GM21528 (cell line): ENCODE results near the gene TRIM2.

Source experiments
- ATAC-seq: cut with Tn5 transposase; IDR thresholded peaks from one replicate; pipeline ENCODE4 v1.9.1; 2021; ENCODE audit warnings: mild to moderate bottlenecking, moderate library complexity; ENCODE audit not compliant: unreplicated experiment, low FRiP score

Gene TRIM2

DNA sequence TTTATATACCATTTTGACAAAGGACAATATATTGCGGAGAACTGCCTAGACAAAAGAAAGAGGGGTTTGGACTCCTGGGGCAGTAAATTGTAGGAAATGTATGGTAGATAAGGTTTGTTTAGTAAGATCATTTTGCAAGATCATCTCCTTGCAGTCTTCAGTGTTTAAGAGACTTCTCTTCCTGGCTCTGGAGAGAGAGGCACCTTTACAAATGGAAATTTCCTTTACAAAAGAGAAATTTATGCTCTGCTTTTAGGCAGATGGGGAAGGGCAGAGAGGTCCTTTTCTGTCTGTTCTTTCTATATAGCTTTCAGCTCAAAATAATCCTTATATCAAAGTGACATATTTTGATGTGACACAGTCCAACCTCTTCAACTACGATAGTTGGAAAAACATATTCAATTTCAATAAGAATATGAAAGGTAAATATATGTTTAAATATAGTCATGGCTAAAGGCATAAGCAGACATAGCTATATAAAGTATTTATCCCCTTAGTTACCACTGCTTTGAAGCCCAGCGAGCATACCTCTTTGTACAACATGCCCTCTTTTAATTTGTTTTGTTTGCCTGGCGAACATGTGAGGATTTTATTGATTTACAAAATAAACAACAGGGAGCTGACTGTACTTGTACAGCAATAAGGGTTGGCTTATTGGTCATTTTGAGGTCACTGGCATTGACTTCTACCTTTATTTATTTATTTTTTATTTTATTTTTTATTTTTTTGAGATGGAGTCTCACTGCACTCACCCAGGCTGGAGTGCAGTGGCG is 65.2 kb downstream of the TRIM2 start:
- ATAC-seq, result no peak

DNA sequence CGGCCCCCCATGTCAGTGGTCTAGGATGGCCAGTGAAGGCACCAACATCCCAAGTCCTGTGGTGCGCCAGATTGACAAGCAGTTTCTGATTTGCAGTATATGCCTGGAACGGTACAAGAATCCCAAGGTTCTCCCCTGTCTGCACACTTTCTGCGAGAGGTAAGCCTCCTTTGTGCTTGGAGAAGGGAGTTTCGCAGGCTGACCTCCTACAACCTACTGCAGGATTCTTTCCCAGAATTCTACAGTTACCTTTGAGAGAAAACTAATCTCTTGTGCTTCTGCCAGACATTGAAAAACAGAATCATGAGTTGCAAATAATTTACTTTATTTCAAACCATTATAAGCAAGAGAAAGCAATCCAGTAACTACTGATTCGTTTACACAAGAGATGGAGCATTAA is 66.1 kb downstream of the TRIM2 start:
- no peak for ATAC-seq

DNA sequence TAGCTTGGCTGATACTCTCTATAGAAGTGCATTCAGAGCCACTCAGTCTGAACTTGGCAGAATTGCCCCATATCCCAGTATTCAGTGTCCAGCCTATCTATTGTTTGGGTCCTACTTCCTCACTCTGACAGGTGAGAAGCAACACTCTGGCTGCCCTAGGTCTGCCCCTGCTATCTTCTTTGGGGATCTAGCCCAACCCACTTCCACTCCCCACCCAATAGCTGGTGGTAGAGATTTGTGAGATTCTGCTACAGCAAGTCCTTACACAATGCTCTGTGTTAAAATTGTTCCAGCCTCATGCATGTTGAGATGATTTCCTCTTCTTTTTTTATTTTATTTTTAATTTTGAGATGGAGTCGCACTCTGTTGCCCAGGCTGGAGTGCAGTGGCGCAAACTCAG is 67.6 kb downstream of the TRIM2 start:
- ATAC-seq, result no peak

DNA sequence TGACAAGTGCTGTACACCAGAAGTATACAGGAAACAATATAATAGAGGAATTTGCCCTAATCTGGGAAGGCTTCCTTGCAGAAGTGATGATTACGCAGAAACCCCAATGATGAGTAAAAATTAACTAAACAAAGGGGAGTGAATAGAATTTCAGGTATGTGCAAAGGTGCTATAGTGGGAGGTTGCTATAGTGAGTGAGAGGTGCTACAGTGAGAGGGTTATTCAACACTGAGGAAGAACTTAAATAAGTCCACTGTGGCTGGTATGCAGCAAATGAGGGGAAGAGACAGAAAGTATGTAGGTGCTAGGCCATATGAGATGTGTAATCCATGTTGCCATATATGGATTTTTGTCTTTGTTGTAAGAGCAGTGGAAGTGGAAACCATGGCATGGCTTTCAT is 69.5 kb downstream of the TRIM2 start:
- ATAC-seq, result no peak

DNA sequence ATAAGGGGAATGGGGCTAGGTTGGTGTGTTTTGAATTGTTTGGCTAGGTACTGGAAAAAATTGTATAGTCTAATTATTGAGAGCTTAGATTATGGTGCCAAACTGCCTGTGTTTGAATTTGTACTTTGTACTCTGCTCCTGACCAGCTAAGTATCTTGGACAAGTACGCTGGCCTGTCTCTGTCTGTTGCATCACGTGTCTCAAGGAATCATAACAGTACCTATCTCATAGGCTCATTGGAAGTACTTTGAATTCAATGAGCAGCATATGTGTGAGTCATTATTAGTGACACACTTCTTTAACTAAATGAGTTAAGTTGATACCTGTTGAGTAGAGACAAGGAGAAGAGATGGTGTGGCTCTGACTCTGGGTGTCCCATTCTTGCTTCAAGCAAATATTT is 70.7 kb downstream of the TRIM2 start:
- no peak for ATAC-seq

DNA sequence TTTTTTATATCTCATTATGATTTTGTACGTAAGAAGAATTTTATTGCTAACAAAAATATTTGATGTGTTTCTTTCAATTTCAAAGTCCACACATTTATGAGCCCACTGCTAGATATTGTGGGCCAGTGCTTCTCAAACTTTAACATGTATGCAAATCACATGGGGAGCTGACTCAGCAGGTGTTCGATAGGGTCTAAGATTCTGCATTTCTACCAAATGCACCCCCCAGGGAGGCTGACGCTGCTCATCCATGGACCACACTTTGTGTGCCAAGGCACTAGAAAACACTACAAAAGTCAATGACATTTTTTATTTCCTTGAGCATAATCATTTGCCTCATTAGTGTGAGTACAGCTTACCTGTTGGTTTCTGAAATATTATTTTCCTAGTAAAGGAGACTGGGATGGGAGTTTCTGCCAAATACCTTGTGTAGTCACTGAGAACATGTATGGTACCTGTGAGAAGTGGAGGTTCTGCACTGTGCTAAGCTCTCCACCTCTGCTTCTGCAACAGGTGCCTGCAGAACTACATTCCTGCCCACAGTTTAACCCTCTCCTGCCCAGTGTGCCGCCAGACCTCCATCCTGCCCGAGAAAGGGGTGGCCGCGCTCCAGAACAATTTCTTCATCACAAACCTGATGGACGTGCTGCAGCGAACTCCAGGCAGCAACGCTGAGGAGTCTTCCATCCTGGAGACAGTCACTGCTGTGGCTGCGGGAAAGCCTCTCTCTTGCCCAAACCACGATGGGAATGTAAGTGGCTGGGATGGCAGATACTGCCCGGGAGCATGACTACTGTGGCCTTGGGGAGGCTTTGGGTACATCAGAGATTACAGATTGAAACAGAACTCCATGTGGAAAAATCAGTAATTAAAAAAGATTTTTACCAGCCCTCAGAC is 71.4 kb downstream of the TRIM2 start:
- no peak for ATAC-seq

DNA sequence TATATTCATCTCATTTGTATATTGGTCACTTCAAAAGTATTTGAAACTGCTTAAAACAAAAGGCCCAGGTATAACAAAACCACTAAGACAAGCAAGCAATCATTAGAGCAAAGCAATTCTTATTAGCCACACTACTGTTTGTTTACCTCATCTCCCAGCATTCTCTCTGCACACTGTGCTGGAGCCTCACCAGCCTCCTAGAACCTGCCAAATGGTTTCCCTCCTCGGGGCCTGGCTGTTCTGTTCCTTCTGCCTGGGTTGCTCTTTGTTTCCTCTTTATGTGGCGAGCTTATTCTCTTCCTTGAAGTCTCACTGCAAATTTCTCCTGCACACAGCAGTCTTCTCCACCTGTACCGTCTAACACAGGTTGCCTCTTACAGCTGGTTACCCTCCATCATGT is 72.7 kb downstream of the TRIM2 start:
- ATAC-seq, result no peak

DNA sequence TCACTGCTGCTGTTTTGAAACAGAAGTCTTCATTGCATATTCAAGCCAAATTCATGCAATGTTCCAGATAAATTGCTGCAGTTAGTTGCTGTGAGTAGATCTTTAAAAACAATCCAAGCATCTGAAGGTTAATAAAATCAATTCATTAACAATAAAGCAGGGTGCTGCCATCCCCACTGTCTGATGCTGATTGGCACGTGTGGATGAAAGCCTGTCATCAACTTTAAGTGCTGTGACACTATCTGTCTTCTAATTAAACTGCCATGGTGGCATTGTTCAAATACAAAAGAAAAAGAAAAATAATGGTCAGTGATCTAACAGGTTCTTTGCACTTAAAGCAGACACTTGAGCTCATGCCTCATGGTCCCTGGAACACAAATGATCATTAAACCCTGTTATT is 77.2 kb downstream of the TRIM2 start:
- ATAC-seq, result no peak

DNA sequence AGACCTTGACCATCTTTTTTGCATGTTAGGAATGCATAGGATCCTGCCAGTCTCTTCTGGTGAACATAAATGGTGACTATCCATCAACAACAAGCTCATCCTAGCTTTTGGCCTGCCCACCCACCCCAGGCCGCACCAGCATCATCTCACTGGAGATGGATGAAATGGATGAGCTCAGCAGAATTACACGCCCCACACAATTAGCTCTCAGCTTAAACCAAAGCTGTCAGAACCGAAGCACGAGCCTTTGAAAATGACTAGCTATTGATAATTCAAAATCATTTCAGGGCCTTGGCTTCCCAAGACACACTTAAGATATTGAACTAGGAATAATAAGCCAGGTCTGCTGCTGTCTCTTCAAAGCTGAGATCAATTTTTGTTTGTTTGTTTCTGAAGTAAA is 77.8 kb downstream of the TRIM2 start:
- ATAC-seq, result no peak

DNA sequence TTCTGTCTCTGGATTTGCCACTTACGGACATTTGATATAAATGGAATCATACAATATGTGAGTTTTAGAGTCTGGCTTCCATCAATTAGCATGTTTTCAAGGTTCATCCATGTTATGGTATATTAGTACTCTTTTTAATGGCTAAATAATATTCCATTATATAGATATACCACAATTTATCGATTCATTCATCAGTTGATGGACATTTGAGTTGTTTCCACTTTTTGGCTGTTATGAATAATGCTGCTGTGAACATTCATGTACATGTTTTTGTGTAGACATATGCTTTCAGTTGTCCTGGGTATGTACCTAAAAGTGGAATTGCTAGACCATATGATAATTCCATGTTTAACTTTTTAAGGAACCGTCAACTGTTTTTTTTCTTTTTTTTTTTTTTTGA is 79.0 kb downstream of the TRIM2 start:
- ATAC-seq, result no peak

DNA sequence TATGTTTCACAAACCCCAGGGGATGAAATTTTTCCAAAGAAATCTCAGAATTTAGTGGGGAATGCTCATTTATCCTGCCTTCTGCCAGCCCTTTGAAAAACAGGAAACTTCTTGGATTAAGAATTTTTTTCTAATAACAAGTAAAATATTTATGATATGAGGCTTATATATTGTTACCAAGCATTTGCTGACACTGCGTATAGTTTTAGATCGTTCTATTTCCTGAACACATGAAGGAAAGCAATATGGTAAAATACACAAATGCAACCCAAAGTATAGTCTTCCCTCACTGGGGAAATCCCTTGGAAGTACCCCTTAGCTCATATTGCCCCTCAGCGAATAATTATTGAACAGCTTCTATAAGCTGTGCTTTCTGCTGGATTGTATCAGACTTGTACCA is 85.9 kb downstream of the TRIM2 start:
- ATAC-seq, result no peak

DNA sequence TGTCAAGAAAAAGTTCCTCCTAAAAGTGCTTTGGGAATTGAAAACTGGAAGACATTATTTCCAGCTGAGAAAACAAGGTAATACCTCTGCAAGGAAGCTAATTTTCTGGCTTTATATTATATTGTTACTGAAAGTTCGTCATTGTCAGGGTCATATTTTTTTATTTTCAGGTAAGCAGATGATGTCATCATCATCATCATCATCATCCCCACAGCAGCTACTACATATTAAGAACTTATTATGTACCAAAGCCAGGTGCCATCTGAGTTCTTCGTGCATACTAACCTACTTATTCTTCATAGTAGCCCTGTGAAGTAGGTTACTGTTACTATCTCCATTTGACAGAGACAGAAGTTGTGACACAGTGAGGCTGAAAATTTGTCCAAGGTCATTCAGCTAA is 87.3 kb downstream of the TRIM2 start:
- no peak for ATAC-seq

DNA sequence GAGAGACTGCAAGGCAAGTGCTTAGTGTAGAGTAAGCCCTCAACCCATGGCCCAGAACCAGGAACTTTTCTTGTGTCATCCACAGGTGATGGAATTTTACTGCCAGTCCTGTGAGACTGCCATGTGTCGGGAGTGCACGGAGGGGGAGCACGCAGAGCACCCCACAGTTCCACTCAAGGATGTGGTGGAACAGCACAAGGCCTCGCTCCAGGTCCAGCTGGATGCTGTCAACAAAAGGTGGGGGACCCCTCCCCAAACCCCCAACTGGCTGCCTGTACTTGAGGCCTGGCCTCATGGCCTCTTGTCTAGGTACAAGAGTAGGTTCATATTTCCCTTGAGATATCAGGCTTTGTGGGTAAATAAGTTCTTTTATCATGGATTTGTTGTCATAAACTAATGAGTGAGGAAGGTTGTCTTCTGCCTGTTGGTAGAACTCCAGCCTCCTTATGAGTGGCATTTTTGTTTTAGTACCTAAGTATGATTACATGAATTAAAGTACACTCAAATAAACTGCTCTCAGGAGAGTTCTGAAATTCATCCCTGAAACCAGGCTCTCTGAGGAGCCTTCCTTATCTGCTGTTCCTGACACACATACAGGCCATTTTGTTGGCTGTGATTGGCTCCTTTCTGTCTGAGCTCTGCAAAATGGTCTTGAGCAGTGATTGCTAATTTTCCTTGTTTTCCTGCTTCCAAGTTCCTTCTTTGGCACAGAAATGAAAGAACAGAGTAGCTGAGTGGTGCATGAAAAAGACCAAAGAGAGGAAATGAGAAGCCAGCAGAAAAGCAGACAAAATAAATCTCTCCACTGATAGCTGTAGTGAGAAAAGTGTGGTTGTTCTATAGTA is 88.9 kb downstream of the TRIM2 start:
- ATAC-seq, result no peak

DNA sequence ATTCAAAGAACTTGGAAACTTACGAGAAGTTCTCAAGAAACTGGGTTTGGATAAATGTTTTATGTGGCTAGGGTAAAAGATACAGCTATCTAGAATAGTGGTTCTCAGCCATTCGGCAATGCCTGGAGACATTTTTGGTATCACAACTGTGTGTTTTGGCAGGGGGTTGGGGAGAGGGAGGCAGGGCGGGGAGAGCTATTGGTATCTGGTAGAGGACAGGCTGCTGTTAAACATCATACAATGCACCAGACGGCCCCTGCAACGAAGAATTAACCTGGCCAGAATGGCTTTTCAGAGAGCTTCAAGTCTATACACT is 89.5 kb downstream of the TRIM2 start:
- ATAC-seq, result no peak

DNA sequence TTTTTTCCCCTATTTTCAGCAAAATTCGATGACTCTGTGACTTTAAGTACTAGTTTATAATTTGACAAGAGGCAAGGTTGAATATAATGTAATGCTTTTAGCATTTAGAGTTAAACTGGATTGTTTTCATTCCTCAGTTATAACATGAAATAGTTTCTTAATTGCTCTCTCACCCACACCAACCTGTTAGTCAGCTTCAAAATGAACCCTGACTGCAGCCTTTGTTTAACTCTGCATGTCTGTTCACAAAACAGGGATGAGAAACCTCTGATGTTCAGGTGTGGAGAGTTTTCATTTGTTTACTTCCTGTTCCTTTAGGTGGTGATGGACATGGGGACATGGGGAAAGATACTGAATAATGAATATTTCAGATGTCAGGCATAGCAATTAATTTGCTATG is 90.4 kb downstream of the TRIM2 start:
- ATAC-seq, result no peak

DNA sequence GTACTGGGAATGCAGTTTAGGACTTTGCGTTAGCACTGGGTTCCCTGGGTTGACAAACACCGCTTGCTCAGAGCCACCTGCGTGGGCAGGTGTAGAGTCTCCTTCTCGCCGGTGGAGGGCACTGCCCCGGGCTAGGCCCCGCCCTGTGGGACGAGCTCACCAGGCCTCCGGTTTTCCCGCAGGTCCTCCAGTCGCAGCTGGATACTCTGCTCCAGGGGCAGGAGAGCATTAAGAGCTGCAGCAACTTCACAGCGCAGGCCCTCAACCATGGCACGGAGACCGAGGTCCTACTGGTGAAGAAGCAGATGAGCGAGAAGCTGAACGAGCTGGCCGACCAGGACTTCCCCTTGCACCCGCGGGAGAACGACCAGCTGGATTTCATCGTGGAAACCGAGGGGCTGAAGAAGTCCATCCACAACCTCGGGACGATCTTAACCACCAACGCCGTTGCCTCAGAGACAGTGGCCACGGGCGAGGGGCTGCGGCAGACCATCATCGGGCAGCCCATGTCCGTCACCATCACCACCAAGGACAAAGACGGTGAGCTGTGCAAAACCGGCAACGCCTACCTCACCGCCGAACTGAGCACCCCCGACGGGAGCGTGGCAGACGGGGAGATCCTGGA is 91.0 kb downstream of the TRIM2 start:
- ATAC-seq, result no peak

DNA sequence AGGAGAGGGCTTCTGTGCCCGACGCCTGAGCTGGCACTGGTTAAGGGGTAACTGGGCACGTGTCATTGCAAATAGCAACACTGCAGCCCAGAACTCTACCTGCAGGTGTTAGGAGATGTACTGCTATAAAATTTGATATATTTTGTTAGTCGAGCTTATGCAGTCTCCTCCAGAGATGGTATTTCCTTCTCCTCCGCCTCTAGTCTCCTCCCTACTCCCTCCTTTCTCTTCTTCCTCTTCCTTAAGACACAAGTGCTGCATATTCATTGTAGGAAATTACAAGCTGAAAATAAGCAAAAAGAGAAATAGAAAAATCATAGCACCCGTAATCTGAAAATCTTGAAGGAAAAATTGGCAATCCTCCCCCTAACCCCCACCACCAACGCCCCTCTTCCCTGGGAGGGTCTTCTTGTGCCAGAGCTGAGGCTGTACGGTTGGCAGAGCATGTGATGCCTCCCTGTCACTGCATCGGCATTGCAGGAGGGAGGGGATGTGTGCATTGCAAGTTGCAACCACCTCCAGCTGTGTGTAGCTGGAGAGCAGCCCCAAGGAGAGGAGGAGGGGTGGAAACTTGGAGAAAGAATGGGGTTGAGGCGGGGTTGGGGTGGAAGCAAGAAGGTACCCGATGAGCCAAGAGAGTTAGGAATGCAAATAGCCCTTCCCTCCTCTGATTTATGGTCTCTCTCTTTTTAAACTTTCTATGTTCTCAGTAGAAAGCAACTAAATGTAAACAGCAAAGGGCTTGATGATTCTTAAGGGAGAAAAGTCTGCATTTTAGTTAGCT is 92.0 kb downstream of the TRIM2 start:
- ATAC-seq, result no peak

DNA sequence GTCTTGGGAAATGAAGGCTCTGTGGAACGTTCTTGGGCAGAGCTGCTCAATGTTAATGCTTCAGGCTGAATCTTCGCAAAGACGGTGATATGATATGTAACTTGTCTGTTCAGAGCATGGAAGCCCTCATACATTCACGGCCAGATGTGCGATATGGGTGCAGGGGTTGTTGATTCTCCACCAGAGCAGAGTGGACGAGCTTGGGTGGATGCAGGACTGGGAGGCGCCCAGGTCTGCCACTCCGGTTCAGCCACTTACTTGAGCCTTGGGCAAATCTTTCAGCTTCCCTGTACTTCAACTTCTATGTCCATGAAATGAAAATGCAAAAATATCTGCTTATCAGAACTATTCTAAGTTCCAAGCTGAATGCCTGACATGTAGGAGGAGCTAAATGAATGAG is 92.9 kb downstream of the TRIM2 start:
- no peak for ATAC-seq

DNA sequence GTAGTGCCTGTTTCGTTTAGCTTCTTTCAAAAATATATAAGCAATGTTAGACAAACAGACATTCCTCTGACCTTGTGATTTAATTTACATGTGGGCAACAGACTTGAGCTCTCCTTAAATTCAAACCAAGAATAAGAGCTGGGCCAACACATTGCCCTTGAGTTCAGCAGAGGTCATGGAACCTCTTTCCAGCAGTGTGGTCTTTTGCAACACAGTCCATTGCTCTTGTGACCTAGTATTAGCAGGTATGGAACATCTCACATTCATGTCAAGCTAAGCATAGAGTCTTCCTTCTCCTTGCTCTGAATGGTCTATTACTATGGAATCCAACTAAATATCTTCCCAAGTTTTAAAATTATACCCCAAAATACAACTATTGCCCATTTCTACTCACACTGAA is 106.5 kb downstream of the TRIM2 start:
- no peak for ATAC-seq

DNA sequence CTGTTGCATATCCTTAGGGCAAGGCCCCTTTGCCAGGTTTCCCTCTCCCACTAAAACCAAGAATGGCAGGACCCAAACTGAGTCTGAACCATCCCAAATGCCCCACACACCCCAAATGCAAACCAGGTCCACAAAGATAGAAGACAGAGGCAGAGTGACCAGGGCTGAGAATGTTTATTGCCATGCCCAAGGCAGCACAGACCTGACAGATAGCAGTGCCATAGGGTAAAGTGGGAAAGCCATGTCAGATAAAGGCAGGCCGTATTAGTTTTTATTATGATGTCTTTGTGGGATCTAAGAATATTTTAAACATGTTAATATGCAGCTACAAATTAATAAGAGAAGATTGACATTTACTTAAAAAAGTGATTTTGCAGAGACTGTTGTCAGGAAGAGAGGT is 110.7 kb downstream of the TRIM2 start:
- ATAC-seq, result no peak
